A549 (cell line): ENCODE measurements around the gene SRL. TPM values are rescaled to one million over a fixed set of nuclear protein-coding genes. Genes with fewer than 3 reads are reported as not detected.

ENCODE experiments used
- ATAC-seq, 2 experiments: fragments of 200-7000 bp in 1 of 2; fragments of >200 bp in 1 of 2; cut with Nextera tagmentation in 1 of 2; cut with Tn5 transposase in 1 of 2; 3 replicates each; pipeline versions ENCODE4 v1.8.0 to v1.9.1; 2018 to 2020; ENCODE audit warnings: mild to moderate bottlenecking in 1 of 2, moderate library complexity in 1 of 2
- CTCF ChIA-PET: fragments of 300-600 bp; sonication (Branson Sonifier 250); formaldehyde crosslinking; extraction: SDS; loops from one replicate; lab custom pipeline; 2021; ENCODE audit warnings: antibody characterized with exemption, inconsistent platforms; lab: Yijun Ruan, JAX
- POLR2A ChIA-PET: fragments of 350-600 bp; formaldehyde crosslinking; extraction: SDS; loops from one replicate; lab custom pipeline; 2021; ENCODE audit warnings: antibody characterized with exemption, inconsistent platforms; lab: Yijun Ruan, JAX
- DNase-seq, 2 experiments: peaks; one replicate each; pipeline versions ENCODE4 v3.0.0 to v3.0.0-alpha.2; 2011 to 2016; ENCODE audit warnings: low read depth in 1 of 2, low spot score in 1 of 2
- FAIRE-seq: peaks from 2 replicates; lab custom pipeline; 2011; peaks lifted over from hg19 to GRCh38; lab: Jason Lieb, UNC
- H3K27ac ChIP-seq, 2 experiments: fragments of >200 bp; sonication (Bioruptor Twin); formaldehyde crosslinking; 3 replicates each; pipeline ENCODE4 v1.5.1; 2016 to 2017
- H3K4me1 ChIP-seq: fragments of >200 bp; sonication (Bioruptor Twin); formaldehyde crosslinking; 3 replicates; pipeline ENCODE4 v1.6.1; 2016
- H3K4me2 ChIP-seq: fragments of >200 bp; sonication (Bioruptor Twin); formaldehyde crosslinking; 3 replicates; pipeline ENCODE4 v1.6.1; 2016
- H3K4me3 ChIP-seq: fragments of >200 bp; sonication (Bioruptor Twin); formaldehyde crosslinking; 3 replicates; pipeline ENCODE4 v1.5.1; 2016
- H3K9me3 ChIP-seq: fragments of >200 bp; sonication (Bioruptor Twin); formaldehyde crosslinking; 3 replicates; pipeline ENCODE4 v1.6.1; 2016
- CBX8 ChIP-seq: fragments of 200-600 bp; sonication (generic); IDR thresholded peaks from 2 replicates; pipeline ENCODE4 v1.6.1; 2016
- CHD4 ChIP-seq: fragments of 200-600 bp; sonication (generic); IDR thresholded peaks from 2 replicates; pipeline ENCODE4 v1.6.1; 2016; ENCODE audit warnings: antibody characterized with exemption, mild to moderate bottlenecking, borderline replicate concordance
- EHF ChIP-seq: fragments of 250-450 bp; sonication (Bioruptor Pico); IDR thresholded peaks from 2 replicates; pipeline ENCODE4 v1.5.0; 2020; ENCODE audit warnings: mild to moderate bottlenecking
- EP300 ChIP-seq, 2 experiments: fragments of >200 bp; sonication (Bioruptor Twin); formaldehyde crosslinking; IDR thresholded peaks; 2 replicates in 1 of 2; 3 replicates in 1 of 2; pipeline ENCODE4 v1.6.1; 2016 to 2017
- GATA3 ChIP-seq: IDR thresholded peaks from 2 replicates; pipeline ENCODE4 v1.6.1; 2012; ENCODE audit warnings: borderline replicate concordance
- HDAC2 ChIP-seq: fragments of 200-600 bp; sonication (generic); IDR thresholded peaks from 2 replicates; pipeline ENCODE4 v1.6.1; 2016
- HEYL ChIP-seq: fragments of 250-450 bp; sonication (Bioruptor Pico); IDR thresholded peaks from 2 replicates; pipeline ENCODE4 v1.8.0; 2021; ENCODE audit warnings: mild to moderate bottlenecking, moderate library complexity
- HOXA7 ChIP-seq: fragments of 250-450 bp; sonication (Bioruptor Pico); IDR thresholded peaks from 2 replicates; pipeline ENCODE4 v1.5.0; 2020; ENCODE audit warnings: mild to moderate bottlenecking, moderate library complexity
- HOXB13 ChIP-seq: fragments of 250-450 bp; sonication (Bioruptor Pico); IDR thresholded peaks from 2 replicates; pipeline ENCODE4 v1.5.0; 2020; ENCODE audit warnings: low read depth, mild to moderate bottlenecking, moderate library complexity
- HOXB5 ChIP-seq: fragments of 250-450 bp; sonication (Bioruptor Pico); IDR thresholded peaks from 2 replicates; pipeline ENCODE4 v1.5.0; 2020; ENCODE audit warnings: mild to moderate bottlenecking, moderate library complexity
- JUN ChIP-seq, 2 experiments: fragments of >200 bp; sonication (Bioruptor Twin); formaldehyde crosslinking; IDR thresholded peaks; 2 replicates in 1 of 2; 3 replicates in 1 of 2; pipeline ENCODE4 v1.6.1; 2016 to 2017
- JUNB ChIP-seq: fragments of >200 bp; sonication (Bioruptor Twin); formaldehyde crosslinking; IDR thresholded peaks from 2 replicates; pipeline ENCODE4 v1.6.1; 2016
- KDM1A ChIP-seq: fragments of 200-600 bp; sonication (generic); IDR thresholded peaks from 2 replicates; pipeline ENCODE4 v1.6.1; 2016; ENCODE audit warnings: low read depth, mild to moderate bottlenecking
- MYC ChIP-seq: IDR thresholded peaks from 2 replicates; pipeline ENCODE4 v1.6.1; 2012; ENCODE audit warnings: mild to moderate bottlenecking, inconsistent platforms, low read length, improper control_type of control experiment, borderline replicate concordance
- NR3C1 ChIP-seq: fragments of >200 bp; sonication (Bioruptor Twin); formaldehyde crosslinking; IDR thresholded peaks from 3 replicates; pipeline ENCODE4 v1.6.1; 2017
- RCOR1 ChIP-seq: fragments of 150-350 bp; IDR thresholded peaks from 2 replicates; pipeline ENCODE4 v1.6.1; 2014; ENCODE audit warnings: antibody characterized with exemption, low read length, low read depth
- RFX5 ChIP-seq: fragments of 450-650 bp; IDR thresholded peaks from 2 replicates; pipeline ENCODE4 v1.7.1; 2014; ENCODE audit warnings: antibody characterized with exemption, mild to moderate bottlenecking, moderate library complexity
- RNF2 ChIP-seq: fragments of 200-600 bp; sonication (generic); IDR thresholded peaks from 2 replicates; pipeline ENCODE4 v1.6.1; 2016; ENCODE audit warnings: low read depth, mild to moderate bottlenecking, antibody characterized with exemption, moderate library complexity, borderline replicate concordance
- SMC3 ChIP-seq: fragments of >200 bp; sonication (Bioruptor Twin); formaldehyde crosslinking; IDR thresholded peaks from 3 replicates; pipeline ENCODE4 v1.6.1; 2018; ENCODE audit warnings: inconsistent platforms
- TP53 ChIP-seq: fragments of 250-450 bp; sonication (Bioruptor Pico); IDR thresholded peaks from 2 replicates; pipeline ENCODE4 v1.5.0; 2021; ENCODE audit warnings: mild to moderate bottlenecking, moderate library complexity
- ZC3H11A ChIP-seq: fragments of 450-650 bp; IDR thresholded peaks from 2 replicates; pipeline ENCODE4 v1.6.1; 2014; ENCODE audit warnings: antibody characterized with exemption, mild to moderate bottlenecking
- ZFP36 ChIP-seq: fragments of 450-650 bp; IDR thresholded peaks from 2 replicates; pipeline ENCODE4 v1.6.1; 2014; ENCODE audit warnings: borderline replicate concordance; ENCODE audit not compliant: partially characterized antibody
- ZSCAN20 ChIP-seq: fragments of 250-450 bp; sonication (Bioruptor Pico); IDR thresholded peaks from 2 replicates; pipeline ENCODE4 v1.8.0; 2022; ENCODE audit warnings: mild to moderate bottlenecking, moderate library complexity
- WGBS: methylation state at CpG from one replicate; pipeline ENCODE4 v1.1.6; 2017; ENCODE audit errors: missing lambda C conversion rate; 5-methylcytosine and 5-hydroxymethylcytosine counted together
- polyA plus RNA-seq, 4 experiments: library from polyadenylated mRNA; depleted of rRNA in 3 of 4; stranded (reverse); fragments of >200 nt; fragmentation: RNase III in 1 of 4; extraction: RNeasy Plus Mini Kit Qiagen cat#74134 plus additional on column Dnase treatment in 1 of 4; gene quantifications; 2 replicates in 3 of 4; 3 replicates in 1 of 4; pipeline ENCODE4 v1.2.3, GENCODE V29; 2011 to 2017
- TF ChIP-seq, protein P1 (sequence below): IDR thresholded peaks from 2 replicates; pipeline ENCODE4 v1.6.1; 2012; ENCODE audit warnings: low read depth, borderline replicate concordance
- TF ChIP-seq, protein P2 (sequence below): fragments of >200 bp; sonication (Bioruptor Twin); formaldehyde crosslinking; IDR thresholded peaks from 3 replicates; pipeline ENCODE4 v1.6.1; 2016
- TF ChIP-seq, protein P3 (sequence below): IDR thresholded peaks from 2 replicates; pipeline ENCODE4 v1.6.1; 2012

Gene SRL
- polyA plus RNA-seq, 2 of the 4 experiments (the other 2 are of a cell fraction), result 0.03 TPM; not detected in 1

DNA sequence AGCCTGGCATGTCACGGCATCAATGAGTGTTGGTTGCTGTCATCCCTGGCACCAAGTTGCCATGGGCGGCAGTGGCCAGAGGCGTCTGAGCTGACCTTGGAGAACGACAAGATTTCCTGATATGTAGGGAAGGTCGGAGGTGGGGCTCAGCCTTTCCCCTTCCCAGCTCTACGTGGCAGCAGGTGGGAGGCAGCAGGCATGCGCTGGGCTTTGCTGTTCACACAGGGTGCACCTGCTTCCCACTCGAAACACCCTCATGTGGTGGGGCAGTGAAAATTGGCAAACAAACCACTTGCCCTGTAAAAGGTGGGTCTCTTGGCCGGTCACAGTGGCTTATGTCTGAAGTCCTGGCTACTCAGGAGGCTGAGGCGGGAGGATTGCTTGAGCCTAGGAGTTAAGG lies 43.3 kb upstream of the SRL start:
- no peak for TF ChIP-seq RNF2
- no peak for TF ChIP-seq HDAC2
- TF ChIP-seq, protein P1, sequence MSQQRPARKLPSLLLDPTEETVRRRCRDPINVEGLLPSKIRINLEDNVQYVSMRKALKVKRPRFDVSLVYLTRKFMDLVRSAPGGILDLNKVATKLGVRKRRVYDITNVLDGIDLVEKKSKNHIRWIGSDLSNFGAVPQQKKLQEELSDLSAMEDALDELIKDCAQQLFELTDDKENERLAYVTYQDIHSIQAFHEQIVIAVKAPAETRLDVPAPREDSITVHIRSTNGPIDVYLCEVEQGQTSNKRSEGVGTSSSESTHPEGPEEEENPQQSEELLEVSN, result no peak
- no peak for TF ChIP-seq HOXB13
- no peak for TF ChIP-seq RCOR1
- no peak for TF ChIP-seq ZSCAN20
- no peak for TF ChIP-seq CHD4
- no peak for TF ChIP-seq EHF
- TF ChIP-seq CBX8, result no peak
- TF ChIP-seq, protein P2, sequence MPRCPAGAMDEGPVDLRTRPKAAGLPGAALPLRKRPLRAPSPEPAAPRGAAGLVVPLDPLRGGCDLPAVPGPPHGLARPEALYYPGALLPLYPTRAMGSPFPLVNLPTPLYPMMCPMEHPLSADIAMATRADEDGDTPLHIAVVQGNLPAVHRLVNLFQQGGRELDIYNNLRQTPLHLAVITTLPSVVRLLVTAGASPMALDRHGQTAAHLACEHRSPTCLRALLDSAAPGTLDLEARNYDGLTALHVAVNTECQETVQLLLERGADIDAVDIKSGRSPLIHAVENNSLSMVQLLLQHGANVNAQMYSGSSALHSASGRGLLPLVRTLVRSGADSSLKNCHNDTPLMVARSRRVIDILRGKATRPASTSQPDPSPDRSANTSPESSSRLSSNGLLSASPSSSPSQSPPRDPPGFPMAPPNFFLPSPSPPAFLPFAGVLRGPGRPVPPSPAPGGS, result no peak
- no peak for TF ChIP-seq SMC3
- no peak for TF ChIP-seq JUN (IDR thresholded peaks at IDR 0.05)
- TF ChIP-seq EP300 (IDR thresholded peaks at IDR 0.05), result no peak
- no peak for TF ChIP-seq RFX5
- no peak for TF ChIP-seq KDM1A
- no peak for TF ChIP-seq HEYL (CRISPR knock-in tag)
- ChIA-PET POLR2A (interaction anchor here (1.1 kb wide), 1 partner anchor 12 kb away, joined by 7 read pairs; the partner anchor contains the start of gene TFAP4), CTCF (interaction anchor here (0.9 to 11.7 kb wide), 6 partner anchors 10 to 118 kb away, joined by 3 to 152 read pairs (median 10); partner anchors contain the start of gene TFAP4)

DNA sequence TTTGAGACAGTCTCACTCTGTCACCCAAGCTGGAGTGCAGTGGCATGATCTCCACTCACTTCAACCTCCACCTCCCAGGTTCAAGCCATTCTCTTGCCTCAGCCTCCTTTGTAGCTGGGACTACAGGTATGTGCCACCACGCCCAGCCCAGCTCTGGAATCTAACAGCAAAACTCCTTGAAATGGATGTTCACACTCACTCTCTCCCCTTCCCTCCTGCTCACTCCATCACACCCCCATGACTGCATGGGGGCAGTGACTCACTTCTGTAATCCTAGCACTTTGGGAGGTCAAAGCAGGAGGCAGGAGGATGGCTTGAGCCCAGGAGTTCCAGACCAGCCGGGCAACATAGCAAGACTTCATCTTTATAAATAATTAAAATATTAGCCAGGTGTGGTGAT lies 42.1 kb upstream of the SRL start:
- TF ChIP-seq GATA3 (no peak), KDM1A (no peak), ZFP36 (no peak), ZC3H11A (no peak), HOXA7 (CRISPR knock-in tag) (no peak), HOXB5 (CRISPR knock-in tag) (no peak), JUNB (no peak), ZSCAN20 (no peak), MYC (no peak), CBX8 (no peak), TP53 (no peak), NR3C1 (no peak)
- TF ChIP-seq, protein P1, result no peak
- TF ChIP-seq, protein P3, sequence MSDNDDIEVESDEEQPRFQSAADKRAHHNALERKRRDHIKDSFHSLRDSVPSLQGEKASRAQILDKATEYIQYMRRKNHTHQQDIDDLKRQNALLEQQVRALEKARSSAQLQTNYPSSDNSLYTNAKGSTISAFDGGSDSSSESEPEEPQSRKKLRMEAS, result no peak
- ATAC-seq (no peak), DNase-seq (no peak), FAIRE-seq (no peak)
- Histone ChIP-seq H3K4me1 (peaks cover 33% of the 10 kb centered on the region), H3K9me3 (peaks cover 4% of the 10 kb centered on the region; the same call in 2 of the 3 replicates), H3K4me2 (peak overlapping the region; percentile 39; the same call in 2 of the 3 replicates), H3K27ac (peak overlapping the region in 1 of 2 experiments; percentile 39; a peak in 3 of 6 replicates), H3K4me3 (no peak overlapping the region)
- POLR2A ChIA-PET, result interaction anchor here (1.5 kb wide), 2 partner anchors 11 to 12 kb away, joined by 3 to 6 read pairs; partner anchors contain the start of gene TFAP4
- WGBS, result 56% methylated on average over 2 of the region's 2 CpGs
- CTCF ChIA-PET, result interaction anchor here (0.6 to 4.5 kb wide), 11 partner anchors 10 to 119 kb away, joined by 3 to 24 read pairs (median 4); partner anchors contain the start of gene TFAP4

More for the DNA sequence above, 43.3 kb upstream of the SRL start:
- ATAC-seq, result no peak
- Histone ChIP-seq H3K4me1 (peaks cover 33% of the 10 kb centered on the region), H3K27ac (no peak overlapping the region; a peak in 1 of 6 replicates), H3K9me3 (peaks cover 4% of the 10 kb centered on the region; the same call in 2 of the 3 replicates), H3K4me2 (no peak overlapping the region), H3K4me3 (no peak overlapping the region)
- 89% methylated on average over 10 of the region's 10 CpGs for WGBS
- no peak for FAIRE-seq
- DNase-seq, result no peak
